ENCODE results near the gene POPDC2.

The POPDC2 gene

GRCh38 chr3:119697394-119697793 lies 37.0 kb upstream of the POPDC2 start:
- no peak for TF ChIP-seq CTCF (conservative IDR thresholded peaks at IDR 0.05)

GRCh38 chr3:119695480-119695879 lies 35.1 kb upstream of the POPDC2 start:
- H3K27ac ChIP-seq = no peak overlapping the region
- TF ChIP-seq CTCF (conservative IDR thresholded peaks at IDR 0.05) = no peak

More at GRCh38 chr3:119697394-119697793, 37.0 kb upstream of the POPDC2 start:
- no peak overlapping the region for H3K27ac ChIP-seq

GRCh38 chr3:119690043-119690656 lies 29.8 kb upstream of the POPDC2 start:
- H3K27ac ChIP-seq = no peak overlapping the region
- TF ChIP-seq CTCF (conservative IDR thresholded peaks at IDR 0.05) = peak; percentile 66

GRCh38 chr3:119683421-119683820 lies 23.0 kb upstream of the POPDC2 start:
- no peak for TF ChIP-seq CTCF (conservative IDR thresholded peaks at IDR 0.05)
- no peak overlapping the region for H3K27ac ChIP-seq

GRCh38 chr3:119681279-119681678 lies 20.9 kb upstream of the POPDC2 start:
- TF ChIP-seq CTCF (conservative IDR thresholded peaks at IDR 0.05) = peak; percentile 77
- H3K27ac ChIP-seq = peak overlapping the region; percentile 70; the same call in 1 of the 2 replicates

- H3K27ac ChIP-seq = peak overlapping the region; percentile 70
Observed at GRCh38 chr3:119679874-119680273, 19.5 kb upstream of the POPDC2 start.

GRCh38 chr3:119678209-119678608 lies 17.8 kb upstream of the POPDC2 start:
- peak overlapping the region; percentile 81 for H3K27ac ChIP-seq

More at GRCh38 chr3:119679874-119680273, 19.5 kb upstream of the POPDC2 start:
- TF ChIP-seq CTCF (conservative IDR thresholded peaks at IDR 0.05) = no peak

GRCh38 chr3:119677641-119677934 lies 17.2 kb upstream of the POPDC2 start:
- no peak for TF ChIP-seq CTCF (conservative IDR thresholded peaks at IDR 0.05)
- H3K27ac ChIP-seq = peak overlapping the region; percentile 81
